HG02885 (cell line): ENCODE results near the gene GNG2.

Source experiments
- ATAC-seq: cut with Tn5 transposase; IDR thresholded peaks from one replicate; pipeline ENCODE4 v1.9.1; 2021; ENCODE audit warnings: mild to moderate bottlenecking; ENCODE audit not compliant: unreplicated experiment, poor library complexity

GNG2 gene

GRCh38 chr14:51933191-51933590, 72.8 kb downstream of the GNG2 start:
- ATAC-seq = no peak

- no peak for ATAC-seq
Measured at GRCh38 chr14:51938137-51938536, 77.7 kb downstream of the GNG2 start.

GRCh38 chr14:51938821-51939220, 78.4 kb downstream of the GNG2 start:
- no peak for ATAC-seq

- ATAC-seq = peak; percentile 34
Measured at GRCh38 chr14:51939226-51939625, 78.8 kb downstream of the GNG2 start.

GRCh38 chr14:51939755-51940301, 79.4 kb downstream of the GNG2 start:
- ATAC-seq = peak; percentile 63

- no peak for ATAC-seq
Measured at GRCh38 chr14:51942971-51943370, 82.6 kb downstream of the GNG2 start.

GRCh38 chr14:51950007-51950406, 89.6 kb downstream of the GNG2 start:
- no peak for ATAC-seq

GRCh38 chr14:51951656-51952055, 91.2 kb downstream of the GNG2 start:
- no peak for ATAC-seq

- no peak for ATAC-seq
Measured at GRCh38 chr14:51954031-51954430, 93.6 kb downstream of the GNG2 start.

- no peak for ATAC-seq
Measured at GRCh38 chr14:51954657-51955056, 94.2 kb downstream of the GNG2 start.

GRCh38 chr14:51957950-51958349, 97.5 kb downstream of the GNG2 start:
- ATAC-seq = no peak

- no peak for ATAC-seq
Measured at GRCh38 chr14:51959928-51960327, 99.5 kb downstream of the GNG2 start.

GRCh38 chr14:51960866-51961265, 100.5 kb downstream of the GNG2 start:
- ATAC-seq = no peak

- ATAC-seq = no peak
Measured at GRCh38 chr14:51962711-51963110, 102.3 kb downstream of the GNG2 start.

- no peak for ATAC-seq
Measured at GRCh38 chr14:51963286-51963685, 102.9 kb downstream of the GNG2 start.

- ATAC-seq = no peak
Measured at GRCh38 chr14:51967521-51967920, 107.1 kb downstream of the GNG2 start.

- ATAC-seq = no peak
Measured at GRCh38 chr14:51969852-51970540, 109.6 kb downstream of the GNG2 start.

- ATAC-seq = no peak
Measured at GRCh38 chr14:51972566-51972965, 112.2 kb downstream of the GNG2 start.

GRCh38 chr14:51977075-51977474, 116.7 kb downstream of the GNG2 start:
- no peak for ATAC-seq

- ATAC-seq = no peak
Measured at GRCh38 chr14:51978681-51979085, 118.3 kb downstream of the GNG2 start.

GRCh38 chr14:51979088-51979709, 118.8 kb downstream of the GNG2 start:
- peak; percentile 74 for ATAC-seq
